ENCODE data around the gene PAGR1.
A peak's percentile ranks its signal among the peaks of the same experiment; 100 is the strongest.
"Not testable (repeated sequence)": the region's sequence is repeated elsewhere in the genome, so short reads cannot be mapped to it uniquely, and the experiment has no call there.

PAGR1 gene

DNA sequence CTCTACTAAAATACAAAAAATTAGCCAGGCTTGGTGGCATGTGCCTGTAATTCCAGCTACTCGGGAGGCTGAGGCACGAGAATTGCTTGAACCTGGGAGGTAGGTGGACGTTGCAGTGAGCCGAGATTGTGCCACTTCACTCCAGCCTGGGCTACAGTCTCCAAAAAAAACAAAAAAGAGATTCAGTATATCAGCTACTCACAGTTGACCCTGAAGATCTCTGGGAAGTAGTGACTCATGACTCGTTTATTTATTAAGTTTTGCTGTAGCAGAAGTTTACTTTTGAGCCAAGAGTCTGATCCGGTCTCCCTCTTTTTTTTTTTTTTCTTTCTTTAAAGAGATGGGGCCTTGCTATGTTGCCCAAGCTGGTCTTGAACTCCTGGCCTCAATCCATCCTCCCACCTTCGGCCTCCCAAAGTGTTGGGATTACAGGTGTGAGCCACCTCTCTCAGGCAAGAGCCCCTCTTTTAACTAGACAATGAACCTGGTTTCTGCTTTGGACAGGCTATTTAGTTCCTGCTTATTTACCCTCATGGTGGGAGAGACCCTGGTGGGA is 8.7 kb downstream of the PAGR1 start:
- peak overlapping the region; percentile 38; the same call in 1 of the 2 replicates for H3K27ac ChIP-seq
- TF ChIP-seq ZFX (IDR thresholded peaks at IDR 0.05; ENCODE audit: borderline replicate concordance) = no peak
- TF ChIP-seq, protein P1, sequence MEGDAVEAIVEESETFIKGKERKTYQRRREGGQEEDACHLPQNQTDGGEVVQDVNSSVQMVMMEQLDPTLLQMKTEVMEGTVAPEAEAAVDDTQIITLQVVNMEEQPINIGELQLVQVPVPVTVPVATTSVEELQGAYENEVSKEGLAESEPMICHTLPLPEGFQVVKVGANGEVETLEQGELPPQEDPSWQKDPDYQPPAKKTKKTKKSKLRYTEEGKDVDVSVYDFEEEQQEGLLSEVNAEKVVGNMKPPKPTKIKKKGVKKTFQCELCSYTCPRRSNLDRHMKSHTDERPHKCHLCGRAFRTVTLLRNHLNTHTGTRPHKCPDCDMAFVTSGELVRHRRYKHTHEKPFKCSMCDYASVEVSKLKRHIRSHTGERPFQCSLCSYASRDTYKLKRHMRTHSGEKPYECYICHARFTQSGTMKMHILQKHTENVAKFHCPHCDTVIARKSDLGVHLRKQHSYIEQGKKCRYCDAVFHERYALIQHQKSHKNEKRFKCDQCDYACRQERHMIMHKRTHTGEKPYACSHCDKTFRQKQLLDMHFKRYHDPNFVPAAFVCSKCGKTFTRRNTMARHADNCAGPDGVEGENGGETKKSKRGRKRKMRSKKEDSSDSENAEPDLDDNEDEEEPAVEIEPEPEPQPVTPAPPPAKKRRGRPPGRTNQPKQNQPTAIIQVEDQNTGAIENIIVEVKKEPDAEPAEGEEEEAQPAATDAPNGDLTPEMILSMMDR (IDR thresholded peaks at IDR 0.05) = no peak

DNA sequence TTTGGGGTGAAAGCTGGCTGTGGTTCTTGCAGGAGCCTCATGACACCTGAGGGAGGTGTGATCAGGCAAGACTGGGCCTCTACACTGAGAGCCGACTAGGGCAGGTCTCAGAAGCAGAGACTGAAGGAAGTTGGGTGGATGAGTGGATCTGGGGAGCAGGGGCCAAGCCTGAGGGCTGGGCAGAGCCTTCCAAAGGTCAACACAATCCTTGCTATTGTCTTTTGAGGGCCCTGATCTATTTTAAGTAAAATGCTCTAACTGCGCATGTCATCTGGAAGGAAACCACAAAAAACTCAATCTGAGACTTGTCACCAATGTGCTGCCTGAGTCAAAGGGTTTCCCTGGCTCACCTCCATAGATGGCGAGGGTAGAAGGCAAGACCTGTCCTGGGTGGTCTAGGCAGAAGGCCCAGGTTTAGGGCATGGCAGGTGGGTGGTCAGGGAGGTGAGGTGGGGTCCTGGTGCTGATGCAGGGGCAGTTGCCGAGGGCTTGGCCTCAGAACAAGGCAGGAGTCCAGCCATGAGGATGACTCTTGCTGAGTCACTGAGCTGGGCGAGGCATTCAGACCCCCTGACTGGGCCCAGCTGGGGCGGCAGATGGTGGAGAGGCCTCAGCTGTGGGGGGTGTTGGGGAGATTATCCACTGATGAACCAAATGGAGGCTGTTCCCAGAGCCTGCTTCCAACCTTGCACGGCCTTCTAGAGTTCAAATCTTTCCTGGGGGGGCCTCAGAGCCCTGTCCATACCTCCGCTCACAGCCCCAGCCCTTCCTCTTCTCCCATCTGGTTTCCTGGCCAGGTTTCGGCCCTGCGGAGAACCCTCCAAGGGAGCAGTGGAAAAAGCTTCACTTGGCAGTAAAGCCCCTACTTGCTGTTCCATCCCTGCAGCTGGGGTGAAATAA is 9.4 kb downstream of the PAGR1 start:
- peak overlapping the region; percentile 38 for H3K27ac ChIP-seq
- TF ChIP-seq ZFX (IDR thresholded peaks at IDR 0.05; ENCODE audit: borderline replicate concordance) = no peak
- TF ChIP-seq, protein P1 (IDR thresholded peaks at IDR 0.05) = no peak

DNA sequence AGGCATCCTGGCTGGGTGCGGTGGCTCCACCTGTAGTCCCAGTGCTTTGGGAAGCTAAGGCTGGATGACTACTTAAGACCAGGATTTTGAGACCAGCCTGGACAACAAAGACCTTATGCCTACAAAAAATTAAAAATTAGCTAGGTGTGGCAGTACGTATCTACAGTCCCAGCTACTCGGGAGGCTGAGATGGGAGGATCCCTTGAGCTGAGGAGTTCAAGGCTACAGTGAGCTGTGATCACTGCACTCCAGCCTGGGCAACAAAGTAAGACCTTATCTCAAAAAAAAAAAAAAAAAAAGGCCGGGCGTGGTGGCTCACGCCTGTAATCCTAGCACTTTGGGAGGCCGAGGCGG is 10.4 kb downstream of the PAGR1 start:
- H3K27ac ChIP-seq = peak overlapping the region; percentile 38
- TF ChIP-seq, protein P1 (IDR thresholded peaks at IDR 0.05) = no peak
- TF ChIP-seq ZFX (IDR thresholded peaks at IDR 0.05; ENCODE audit: borderline replicate concordance) = no peak

DNA sequence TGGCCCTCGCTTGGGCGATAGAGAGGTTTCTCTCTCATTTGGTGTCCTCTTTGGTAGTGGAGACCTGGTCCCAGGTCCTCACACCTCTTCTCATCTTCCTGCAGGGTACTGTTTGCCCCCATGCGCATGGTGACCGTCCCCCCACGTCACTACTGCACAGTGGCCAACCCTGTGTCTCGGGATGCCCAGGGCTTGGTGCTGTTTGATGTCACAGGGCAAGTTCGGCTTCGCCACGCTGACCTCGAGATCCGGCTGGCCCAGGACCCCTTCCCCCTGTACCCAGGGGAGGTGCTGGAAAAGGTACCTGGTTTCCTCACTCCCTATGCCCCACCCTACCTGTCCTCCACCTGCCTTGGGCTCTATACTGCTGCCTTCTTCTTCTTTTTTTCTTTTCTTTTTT is 14.8 kb downstream of the PAGR1 start:
- H3K27ac ChIP-seq = peak overlapping the region; percentile 95
- TF ChIP-seq, protein P1 (IDR thresholded peaks at IDR 0.05) = no peak

DNA sequence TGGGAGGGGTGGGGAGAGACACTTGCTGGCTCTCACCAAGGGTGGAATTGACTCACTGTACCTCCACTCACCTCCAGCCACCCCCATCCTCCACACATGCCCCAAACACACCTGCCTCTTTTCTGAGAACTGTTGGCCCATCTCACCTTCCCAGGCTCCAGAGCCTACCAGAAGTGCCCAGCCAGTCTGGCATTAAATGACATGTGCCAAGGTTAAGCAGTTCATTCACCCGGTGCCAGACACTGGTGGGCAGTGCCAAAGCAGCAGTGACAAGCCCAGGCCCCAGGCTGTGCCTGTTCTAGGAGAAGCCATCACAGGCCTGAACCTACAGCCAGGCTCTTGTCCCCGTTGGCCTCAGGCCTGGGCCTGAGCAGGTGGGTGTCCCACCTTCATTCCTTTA is 15.5 kb downstream of the PAGR1 start:
- TF ChIP-seq ZFX (IDR thresholded peaks at IDR 0.05; ENCODE audit: borderline replicate concordance) = no peak
- TF ChIP-seq, protein P1 (IDR thresholded peaks at IDR 0.05) = no peak
- H3K27ac ChIP-seq = peak overlapping the region; percentile 95

DNA sequence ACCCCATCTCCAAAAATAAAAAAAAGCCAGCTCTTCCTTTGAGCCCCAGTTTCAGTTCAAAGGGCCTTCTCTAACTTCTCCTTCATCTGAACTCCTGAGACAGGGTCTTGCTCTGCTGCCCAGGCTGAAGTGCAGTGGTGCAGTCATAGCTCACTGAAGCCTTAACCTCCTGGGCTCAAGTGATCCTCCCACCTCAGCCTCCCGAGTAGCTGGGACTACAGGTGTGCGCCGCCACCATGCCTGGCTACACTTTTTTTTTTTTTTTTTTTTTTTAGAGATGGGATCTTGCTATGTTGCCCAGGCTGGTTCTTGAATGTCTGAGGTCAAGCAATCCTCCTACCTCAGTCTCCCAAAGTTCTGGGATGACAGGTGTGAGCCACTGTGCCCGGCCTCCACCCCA is 17.3 kb downstream of the PAGR1 start:
- not testable (repeated sequence) for H3K27ac ChIP-seq

DNA sequence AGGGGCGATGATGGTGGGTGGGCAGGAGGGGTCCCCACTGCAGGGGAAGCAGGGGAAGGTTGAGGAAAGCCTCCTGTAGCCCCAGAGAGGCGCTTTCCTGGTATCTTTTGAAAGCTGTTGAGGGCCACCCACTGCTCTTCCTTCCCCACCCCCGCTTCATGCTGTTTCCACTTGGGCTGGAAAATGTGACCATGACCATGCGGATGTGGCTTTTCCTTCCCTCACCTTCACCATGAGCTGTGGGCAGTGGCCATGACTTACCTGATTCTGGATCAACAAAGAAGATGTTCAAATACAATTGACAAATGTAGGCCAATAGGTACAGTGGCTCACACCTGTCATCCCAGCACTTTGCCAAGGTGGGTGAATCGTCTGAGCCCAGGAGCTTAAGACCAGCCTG is 18.1 kb downstream of the PAGR1 start:
- TF ChIP-seq, protein P1 (IDR thresholded peaks at IDR 0.05) = no peak
- no peak for TF ChIP-seq ZFX (IDR thresholded peaks at IDR 0.05; ENCODE audit: borderline replicate concordance)
- no peak overlapping the region for H3K27ac ChIP-seq

Measured in 22Rv1 (cell line).